ENCODE measurements around the gene GALNTL6. TPM values are rescaled to one million over a fixed set of nuclear protein-coding genes. Genes with fewer than 3 reads are reported as not detected.

GALNTL6 gene
- total and polyA plus RNA-seq, 2 of the 4 experiments (the other 2 are of a cell fraction): under 0.01 TPM; not detected in 1

DNA sequence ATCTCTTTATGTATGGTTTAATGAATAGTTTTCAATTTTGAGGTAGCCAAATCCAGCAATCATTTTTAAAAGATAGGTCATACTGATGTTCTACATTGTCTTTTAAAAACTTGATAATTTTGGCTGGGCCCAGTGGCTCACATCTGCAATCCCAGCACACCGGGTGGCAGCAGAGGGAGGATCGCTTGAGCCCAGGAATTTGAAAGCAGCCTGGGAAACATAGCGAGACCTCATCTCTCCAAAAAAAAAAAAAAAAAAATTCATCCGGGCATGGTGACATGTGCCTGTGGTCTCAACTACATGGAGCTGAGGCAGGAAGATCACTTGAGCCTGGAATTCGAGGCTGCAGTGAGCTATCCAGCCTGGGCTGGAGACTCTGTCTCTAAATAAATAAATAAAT, 419.8 kb downstream of the GALNTL6 start:
- H4K8ac ChIP-seq (ENCODE audit: low read depth in 2 of 2, low read length in 2 of 2): no peak overlapping the region
- ChIA-PET POLR2A (ENCODE audit: unreplicated experiment) (no interaction called here), CTCF (no interaction called here)
- dilution Hi-C loops (cut with HindIII; ENCODE audit: low sequenced_read_pairs, unreplicated experiment) (no loop called here), intact Hi-C loops (cut with micrococcal nuclease) (no loop called here), in situ Hi-C loops (cut with MboI; ENCODE audit: low sequenced_read_pairs) (no loop called here)
- H4K20me1 ChIP-seq (ENCODE audit: insufficient read depth, low read length): no peaks in the 10 kb centered on the region
- no TSS peak for BruUV-seq (replicated peaks)
- no peaks in the 10 kb centered on the region for H3K79me1 ChIP-seq (ENCODE audit: low read depth in 1 of 2, low read length in 2 of 2)
- TF ChIP-seq MXI1 (IDR thresholded peaks at IDR 0.05; ENCODE audit: borderline replicate concordance, low read depth, low read length): no peak
- TF ChIP-seq, protein P1, sequence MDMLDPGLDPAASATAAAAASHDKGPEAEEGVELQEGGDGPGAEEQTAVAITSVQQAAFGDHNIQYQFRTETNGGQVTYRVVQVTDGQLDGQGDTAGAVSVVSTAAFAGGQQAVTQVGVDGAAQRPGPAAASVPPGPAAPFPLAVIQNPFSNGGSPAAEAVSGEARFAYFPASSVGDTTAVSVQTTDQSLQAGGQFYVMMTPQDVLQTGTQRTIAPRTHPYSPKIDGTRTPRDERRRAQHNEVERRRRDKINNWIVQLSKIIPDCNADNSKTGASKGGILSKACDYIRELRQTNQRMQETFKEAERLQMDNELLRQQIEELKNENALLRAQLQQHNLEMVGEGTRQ (IDR thresholded peaks at IDR 0.05; ENCODE audit: low read depth, low read length): no peak
- no peak for TF ChIP-seq POLR2A (IDR thresholded peaks at IDR 0.05; ENCODE audit: low read depth, low read length)
- TF ChIP-seq MAZ (IDR thresholded peaks at IDR 0.05; ENCODE audit: borderline replicate concordance, low read depth, low read length): no peak
- TF ChIP-seq RCOR1 (IDR thresholded peaks at IDR 0.05; ENCODE audit: insufficient replicate concordance, low read length): no peak
- no peak for TF ChIP-seq BHLHE40 (IDR thresholded peaks at IDR 0.05; ENCODE audit: low read depth, low read length)
- no peak for TF ChIP-seq FOS (IDR thresholded peaks at IDR 0.05; ENCODE audit: low read depth, low read length)
- no peak for TF ChIP-seq SMC3 (IDR thresholded peaks at IDR 0.05; ENCODE audit: low read depth, low read length)
- no peak for TF ChIP-seq CHD1 (IDR thresholded peaks at IDR 0.05; ENCODE audit: low read depth, low read length)
- TF ChIP-seq, protein P2, sequence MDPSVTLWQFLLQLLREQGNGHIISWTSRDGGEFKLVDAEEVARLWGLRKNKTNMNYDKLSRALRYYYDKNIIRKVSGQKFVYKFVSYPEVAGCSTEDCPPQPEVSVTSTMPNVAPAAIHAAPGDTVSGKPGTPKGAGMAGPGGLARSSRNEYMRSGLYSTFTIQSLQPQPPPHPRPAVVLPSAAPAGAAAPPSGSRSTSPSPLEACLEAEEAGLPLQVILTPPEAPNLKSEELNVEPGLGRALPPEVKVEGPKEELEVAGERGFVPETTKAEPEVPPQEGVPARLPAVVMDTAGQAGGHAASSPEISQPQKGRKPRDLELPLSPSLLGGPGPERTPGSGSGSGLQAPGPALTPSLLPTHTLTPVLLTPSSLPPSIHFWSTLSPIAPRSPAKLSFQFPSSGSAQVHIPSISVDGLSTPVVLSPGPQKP (IDR thresholded peaks at IDR 0.05; ENCODE audit: borderline replicate concordance, low read depth, low read length): no peak
- no peak for TF ChIP-seq RFX5 (IDR thresholded peaks at IDR 0.05; ENCODE audit: low read depth, low read length)
- no peak for TF ChIP-seq CEBPB (IDR thresholded peaks at IDR 0.05; ENCODE audit: low read depth, low read length)
- TF ChIP-seq, protein P3, sequence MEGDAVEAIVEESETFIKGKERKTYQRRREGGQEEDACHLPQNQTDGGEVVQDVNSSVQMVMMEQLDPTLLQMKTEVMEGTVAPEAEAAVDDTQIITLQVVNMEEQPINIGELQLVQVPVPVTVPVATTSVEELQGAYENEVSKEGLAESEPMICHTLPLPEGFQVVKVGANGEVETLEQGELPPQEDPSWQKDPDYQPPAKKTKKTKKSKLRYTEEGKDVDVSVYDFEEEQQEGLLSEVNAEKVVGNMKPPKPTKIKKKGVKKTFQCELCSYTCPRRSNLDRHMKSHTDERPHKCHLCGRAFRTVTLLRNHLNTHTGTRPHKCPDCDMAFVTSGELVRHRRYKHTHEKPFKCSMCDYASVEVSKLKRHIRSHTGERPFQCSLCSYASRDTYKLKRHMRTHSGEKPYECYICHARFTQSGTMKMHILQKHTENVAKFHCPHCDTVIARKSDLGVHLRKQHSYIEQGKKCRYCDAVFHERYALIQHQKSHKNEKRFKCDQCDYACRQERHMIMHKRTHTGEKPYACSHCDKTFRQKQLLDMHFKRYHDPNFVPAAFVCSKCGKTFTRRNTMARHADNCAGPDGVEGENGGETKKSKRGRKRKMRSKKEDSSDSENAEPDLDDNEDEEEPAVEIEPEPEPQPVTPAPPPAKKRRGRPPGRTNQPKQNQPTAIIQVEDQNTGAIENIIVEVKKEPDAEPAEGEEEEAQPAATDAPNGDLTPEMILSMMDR (conservative IDR thresholded peaks at IDR 0.05; ENCODE audit: low read depth, low read length): no peak
- TF ChIP-seq RAD21 (IDR thresholded peaks at IDR 0.05; ENCODE audit: low read length): no peak
- no peak for TF ChIP-seq NFE2L2 (IDR thresholded peaks at IDR 0.05; ENCODE audit: low read depth, low read length)
- TF ChIP-seq MAFK (IDR thresholded peaks at IDR 0.05; ENCODE audit: low read depth, low read length): no peak
- H3K9me1 ChIP-seq (ENCODE audit: insufficient read depth, low read length): no peaks in the 10 kb centered on the region
- H2AK5ac ChIP-seq (ENCODE audit: low read depth, low read length): no peak overlapping the region
- no peak overlapping the region for H2BK5ac ChIP-seq (ENCODE audit: low read depth, low read length, poor library complexity, severe bottlenecking)
- H3K27me3 ChIP-seq (ENCODE audit: control insufficient read depth, insufficient read depth, low read length): no peaks in the 10 kb centered on the region
- H4K5ac ChIP-seq (ENCODE audit: low read depth, low read length): no peak overlapping the region
- H3K4me2 ChIP-seq (ENCODE audit: low read depth, low read length): no peak overlapping the region
- H3K36me3 ChIP-seq (ENCODE audit: control insufficient read depth, insufficient read depth, low read length): no peaks in the 10 kb centered on the region
- no peak overlapping the region for H2BK15ac ChIP-seq (ENCODE audit: low read depth, low read length)
- ATAC-seq (ENCODE audit: low read depth): no peak
- H3K56ac ChIP-seq (ENCODE audit: extremely low read depth, insufficient read depth, low read length): no peak overlapping the region
- no peak overlapping the region for H3K4me3 ChIP-seq (ENCODE audit: insufficient read depth, low read depth, low read length)
- peaks cover 4% of the 10 kb centered on the region for H3K9me3 ChIP-seq (ENCODE audit: control insufficient read depth, insufficient read depth, low read length)
- H3K14ac ChIP-seq (replicated peaks; ENCODE audit: low read depth, low read length): no peak overlapping the region
- H3K9ac ChIP-seq (ENCODE audit: low read depth, low read length): no peak overlapping the region
- WGBS, 2 experiments (ENCODE audit: extremely low coverage in 2 of 2, insufficient read length in 1 of 2): no CpG with 5 or more reads among the region's 5 CpGs
- H3K27ac ChIP-seq (ENCODE audit: insufficient read depth, low read length): no peak overlapping the region
- no peak overlapping the region for H2BK20ac ChIP-seq (ENCODE audit: low read depth, low read length)
- no peaks in the 10 kb centered on the region for H3K4me1 ChIP-seq (ENCODE audit: control insufficient read depth, insufficient read depth, low read length)
- H2AFZ ChIP-seq (replicated peaks; ENCODE audit: low read length, poor library complexity): no peak overlapping the region
- no peak overlapping the region for H2AK9ac ChIP-seq (replicated peaks; ENCODE audit: low read depth, low read length, poor library complexity)
- DNase-seq: no peak
- no peak overlapping the region for H3K4ac ChIP-seq (ENCODE audit: low read depth, low read length)
- no peak overlapping the region for H4K91ac ChIP-seq (ENCODE audit: insufficient read depth, low read depth, low read length)
- no peak overlapping the region for H2BK120ac ChIP-seq (ENCODE audit: low read depth, low read length)
- H3K18ac ChIP-seq (ENCODE audit: low read depth, low read length): no peak overlapping the region
- no peak overlapping the region for H3K23ac ChIP-seq (ENCODE audit: low read depth, low read length)
